BE2C (cell line): Measurements from ENCODE around the gene KIAA1217.
"Not testable (repeated sequence)": the region's sequence is repeated elsewhere in the genome, so short reads cannot be mapped to it uniquely, and the experiment has no call there.

Experiments used
- DNase-seq: peaks from one replicate; pipeline ENCODE4 v3.0.0-alpha.2; 2020
- H3K27me3 ChIP-seq: fragments of 250-450 bp; sonication (Bioruptor Pico); 2 replicates; pipeline ENCODE4 v1.5.1; 2020; ENCODE audit warnings: mild to moderate bottlenecking
- H3K36me3 ChIP-seq: fragments of 250-450 bp; sonication (Bioruptor Pico); 2 replicates; pipeline ENCODE4 v1.5.1; 2020; ENCODE audit warnings: mild to moderate bottlenecking
- H3K4me1 ChIP-seq: fragments of 250-450 bp; sonication (Bioruptor Pico); 2 replicates; pipeline ENCODE4 v1.5.1; 2020
- H3K4me3 ChIP-seq: 2 replicates; pipeline ENCODE4 v1.5.1; 2011; ENCODE audit warnings: low read depth, low read length
- H3K9me3 ChIP-seq: fragments of 250-450 bp; sonication (Bioruptor Pico); 2 replicates; pipeline ENCODE4 v1.5.1; 2020
- CTCF ChIP-seq: IDR thresholded peaks from 2 replicates; pipeline ENCODE4 v1.5.1; 2012; ENCODE audit warnings: mild to moderate bottlenecking, low read depth, low read length

Gene KIAA1217

GRCh38 chr10:24350070-24350921, 141.4 kb downstream of the KIAA1217 start:
- H3K27me3 ChIP-seq = no peaks in the 10 kb centered on the region
- H3K36me3 ChIP-seq = no peaks in the 10 kb centered on the region
- H3K4me1 ChIP-seq = no peaks in the 10 kb centered on the region
- H3K4me3 ChIP-seq = no peak overlapping the region
- DNase-seq = no peak
- no peak for TF ChIP-seq CTCF
- no peaks in the 10 kb centered on the region for H3K9me3 ChIP-seq

- H3K4me3 ChIP-seq, H3K36me3 ChIP-seq, H3K9me3 ChIP-seq, H3K27me3 ChIP-seq, H3K4me1 ChIP-seq, DNase-seq: not testable (repeated sequence)
These were observed 141.9 kb downstream of the KIAA1217 start for GRCh38 chr10:24350922-24351225.

- no peak overlapping the region for H3K4me3 ChIP-seq
- no peaks in the 10 kb centered on the region for H3K4me1 ChIP-seq
These were observed 143.0 kb downstream of the KIAA1217 start for GRCh38 chr10:24351961-24352360.

GRCh38 chr10:24352399-24352798, 143.5 kb downstream of the KIAA1217 start:
- TF ChIP-seq CTCF = no peak
- Histone ChIP-seq H3K4me3 (no peak overlapping the region), H3K4me1 (no peaks in the 10 kb centered on the region), H3K9me3 (no peaks in the 10 kb centered on the region), H3K36me3 (no peaks in the 10 kb centered on the region), H3K27me3 (no peaks in the 10 kb centered on the region)
- DNase-seq = no peak

More at GRCh38 chr10:24351961-24352360, 143.0 kb downstream of the KIAA1217 start:
- no peak for TF ChIP-seq CTCF
- Histone ChIP-seq H3K36me3 (no peaks in the 10 kb centered on the region), H3K9me3 (no peaks in the 10 kb centered on the region), H3K27me3 (no peaks in the 10 kb centered on the region)
- no peak for DNase-seq

GRCh38 chr10:24353319-24353718, 144.4 kb downstream of the KIAA1217 start:
- Histone ChIP-seq H3K27me3 (no peaks in the 10 kb centered on the region), H3K9me3 (no peaks in the 10 kb centered on the region), H3K4me3 (no peak overlapping the region), H3K4me1 (no peaks in the 10 kb centered on the region), H3K36me3 (no peaks in the 10 kb centered on the region)
- no peak for TF ChIP-seq CTCF
- DNase-seq = no peak

- no peak for TF ChIP-seq CTCF
- H3K4me1 ChIP-seq = no peaks in the 10 kb centered on the region
These were observed 146.2 kb downstream of the KIAA1217 start for GRCh38 chr10:24355056-24355688.

More at GRCh38 chr10:24355056-24355688, 146.2 kb downstream of the KIAA1217 start:
- Histone ChIP-seq H3K9me3 (no peaks in the 10 kb centered on the region), H3K36me3 (no peaks in the 10 kb centered on the region), H3K27me3 (no peaks in the 10 kb centered on the region), H3K4me3 (no peak overlapping the region)
- DNase-seq = no peak
